Nephron progenitor cell (in vitro differentiated cells): ENCODE measurements around the gene TMPO.
"Not testable (repeated sequence)": the region's sequence is repeated elsewhere in the genome, so short reads cannot be mapped to it uniquely, and the experiment has no call there.

ENCODE experiments used
- DNase-seq: peaks from one replicate; pipeline ENCODE4 v3.0.0; 2021
- H3K27ac Mint-ChIP-seq: 2 replicates; pipeline ENCODE4 v1.8.0; 2021; ENCODE audit warnings: mild to moderate bottlenecking, moderate library complexity, mixed read lengths
- H3K27me3 Mint-ChIP-seq: 2 replicates; pipeline ENCODE4 v1.8.0; 2021; ENCODE audit warnings: mild to moderate bottlenecking, low read depth, mixed read lengths; ENCODE audit not compliant: poor library complexity
- H3K36me3 Mint-ChIP-seq: 2 replicates; pipeline ENCODE4 v1.8.0; 2021; ENCODE audit warnings: low read depth, mixed read lengths
- H3K4me1 Mint-ChIP-seq: 2 replicates; pipeline ENCODE4 v1.8.0; 2021; ENCODE audit warnings: mixed read lengths
- H3K4me3 Mint-ChIP-seq: 2 replicates; pipeline ENCODE4 v1.8.0; 2021; ENCODE audit warnings: mild to moderate bottlenecking, moderate library complexity, mixed read lengths
- H3K9me3 Mint-ChIP-seq: 2 replicates; pipeline ENCODE4 v1.8.0; 2021; ENCODE audit warnings: mild to moderate bottlenecking, moderate library complexity, mixed read lengths
- TF ChIP-seq, protein P1 (sequence below): fragments of 200-600 bp; sonication (generic); IDR thresholded peaks from 2 replicates; pipeline ENCODE4 v1.5.0; 2021; ENCODE audit warnings: antibody characterized with exemption

Gene TMPO

DNA sequence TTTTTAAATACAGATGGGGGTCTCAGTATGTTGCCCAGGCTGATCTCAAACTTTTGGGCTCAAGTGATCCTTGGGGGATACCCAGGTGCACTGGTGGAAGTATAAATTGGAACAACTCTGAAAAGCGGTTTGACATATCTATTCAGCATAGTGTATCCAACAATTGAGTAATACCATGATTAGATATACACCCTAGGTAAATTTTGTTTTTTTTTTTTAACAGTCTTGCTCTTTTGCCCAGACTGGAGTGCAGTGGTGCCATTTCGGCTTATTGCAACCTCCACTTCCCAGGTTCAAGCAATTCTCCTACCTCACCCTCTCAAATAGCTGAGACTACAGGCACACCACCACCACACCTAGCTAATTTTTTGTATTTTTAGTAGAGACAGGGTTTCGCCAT is 46.5 kb downstream of the TMPO start:
- Mint-ChIP-seq H3K27ac (no peak overlapping the region), H3K27me3 (no peaks in the 10 kb centered on the region), H3K4me3 (no peak overlapping the region), H3K4me1 (no peaks in the 10 kb centered on the region), H3K9me3 (no peaks in the 10 kb centered on the region), H3K36me3 (no peaks in the 10 kb centered on the region)
- no peak for DNase-seq
- TF ChIP-seq, protein P1, sequence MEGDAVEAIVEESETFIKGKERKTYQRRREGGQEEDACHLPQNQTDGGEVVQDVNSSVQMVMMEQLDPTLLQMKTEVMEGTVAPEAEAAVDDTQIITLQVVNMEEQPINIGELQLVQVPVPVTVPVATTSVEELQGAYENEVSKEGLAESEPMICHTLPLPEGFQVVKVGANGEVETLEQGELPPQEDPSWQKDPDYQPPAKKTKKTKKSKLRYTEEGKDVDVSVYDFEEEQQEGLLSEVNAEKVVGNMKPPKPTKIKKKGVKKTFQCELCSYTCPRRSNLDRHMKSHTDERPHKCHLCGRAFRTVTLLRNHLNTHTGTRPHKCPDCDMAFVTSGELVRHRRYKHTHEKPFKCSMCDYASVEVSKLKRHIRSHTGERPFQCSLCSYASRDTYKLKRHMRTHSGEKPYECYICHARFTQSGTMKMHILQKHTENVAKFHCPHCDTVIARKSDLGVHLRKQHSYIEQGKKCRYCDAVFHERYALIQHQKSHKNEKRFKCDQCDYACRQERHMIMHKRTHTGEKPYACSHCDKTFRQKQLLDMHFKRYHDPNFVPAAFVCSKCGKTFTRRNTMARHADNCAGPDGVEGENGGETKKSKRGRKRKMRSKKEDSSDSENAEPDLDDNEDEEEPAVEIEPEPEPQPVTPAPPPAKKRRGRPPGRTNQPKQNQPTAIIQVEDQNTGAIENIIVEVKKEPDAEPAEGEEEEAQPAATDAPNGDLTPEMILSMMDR: no peak

DNA sequence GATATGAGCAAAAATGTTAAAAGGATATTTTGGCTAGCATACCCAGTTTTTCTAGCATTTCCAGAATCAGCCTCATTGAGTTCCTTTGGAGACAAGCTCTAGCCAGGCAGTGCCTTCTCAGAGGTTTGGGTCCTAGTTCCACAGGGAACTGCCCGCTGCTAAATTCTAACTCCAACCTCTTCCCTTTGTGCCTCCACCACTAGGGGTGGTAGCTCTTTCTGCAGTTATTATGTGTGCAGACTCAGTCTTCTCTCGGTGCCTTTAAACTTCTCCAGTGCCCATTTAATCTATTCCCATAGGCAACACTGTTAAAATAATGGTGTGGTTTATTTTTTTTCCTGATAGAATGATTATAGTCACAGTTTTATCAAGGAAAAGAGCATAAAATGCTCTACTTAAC is 56.6 kb downstream of the TMPO start:
- Mint-ChIP-seq H3K36me3 (no peaks in the 10 kb centered on the region), H3K4me3 (no peak overlapping the region), H3K4me1 (no peaks in the 10 kb centered on the region), H3K27ac (no peak overlapping the region), H3K27me3 (no peaks in the 10 kb centered on the region), H3K9me3 (peaks cover 13% of the 10 kb centered on the region)
- DNase-seq: no peak
- TF ChIP-seq, protein P1: no peak

DNA sequence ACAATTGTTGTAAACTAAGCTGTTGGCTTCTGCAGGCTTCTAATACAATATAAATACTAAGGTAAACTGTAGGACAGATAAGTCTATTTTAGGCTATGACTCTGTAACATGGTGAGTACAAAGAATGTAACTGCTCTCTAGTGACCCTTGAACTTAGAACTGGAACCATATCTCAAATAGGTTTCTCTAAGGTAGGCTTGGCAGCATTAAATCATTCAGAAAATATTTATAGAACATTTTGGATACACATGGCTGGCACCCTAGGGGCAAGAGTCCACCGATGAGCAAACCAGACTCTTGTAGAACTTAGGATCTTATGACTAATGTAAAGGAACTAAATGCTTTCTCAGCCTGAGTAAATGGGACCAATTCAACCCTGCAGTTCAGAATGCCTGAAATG is 58.7 kb downstream of the TMPO start:
- H3K9me3 Mint-ChIP-seq: peaks cover 13% of the 10 kb centered on the region
- H3K27ac Mint-ChIP-seq: no peak overlapping the region
- no peak for DNase-seq
- H3K36me3 Mint-ChIP-seq: no peaks in the 10 kb centered on the region
- no peaks in the 10 kb centered on the region for H3K27me3 Mint-ChIP-seq
- H3K4me3 Mint-ChIP-seq: no peak overlapping the region
- TF ChIP-seq, protein P1: no peak
- peaks cover 5% of the 10 kb centered on the region for H3K4me1 Mint-ChIP-seq

DNA sequence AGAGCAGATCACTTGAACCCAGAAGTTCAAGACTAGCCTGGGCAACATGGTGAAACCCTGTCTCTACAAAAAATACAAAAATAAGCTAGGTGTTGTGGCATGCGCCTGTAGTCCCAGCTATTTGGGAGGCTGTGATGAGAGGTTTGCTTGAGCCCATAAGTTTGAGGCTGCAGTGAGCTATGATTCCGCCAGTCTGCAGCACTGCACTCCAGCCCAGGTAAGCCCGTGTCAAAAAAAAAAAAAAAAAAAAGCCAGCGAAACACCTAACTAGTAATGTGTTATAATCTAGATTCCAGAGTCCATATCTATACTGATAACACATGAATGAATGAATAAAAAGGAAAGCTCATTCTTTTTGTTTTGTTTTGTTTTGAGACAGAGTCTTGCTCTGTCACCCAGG is 59.6 kb downstream of the TMPO start:
- H3K4me1 Mint-ChIP-seq: peaks cover 7% of the 10 kb centered on the region
- TF ChIP-seq, protein P1: no peak
- no peak for DNase-seq
- no peaks in the 10 kb centered on the region for H3K27me3 Mint-ChIP-seq
- H3K9me3 Mint-ChIP-seq: peaks cover 7% of the 10 kb centered on the region
- H3K27ac Mint-ChIP-seq: no peak overlapping the region
- no peaks in the 10 kb centered on the region for H3K36me3 Mint-ChIP-seq
- H3K4me3 Mint-ChIP-seq: no peak overlapping the region

DNA sequence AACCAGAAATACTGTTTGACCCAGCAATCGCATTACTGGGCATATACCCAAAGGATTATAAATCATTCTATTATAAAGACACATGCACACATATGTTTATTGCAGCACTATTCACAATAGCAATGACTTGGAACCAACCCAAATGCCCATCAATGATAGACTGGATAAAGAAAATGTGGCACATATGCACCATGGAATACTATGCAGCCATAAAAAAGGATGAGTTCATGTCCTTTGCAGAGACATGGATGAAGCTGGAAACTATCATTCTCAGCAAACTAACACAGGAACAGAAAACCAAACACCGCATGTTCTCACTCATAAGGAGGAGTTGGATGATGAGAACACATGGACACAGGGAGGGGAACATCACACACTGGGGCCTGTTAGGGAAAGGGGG is 61.4 kb downstream of the TMPO start:
- H3K36me3 Mint-ChIP-seq, H3K4me3 Mint-ChIP-seq, H3K27me3 Mint-ChIP-seq, H3K9me3 Mint-ChIP-seq, H3K27ac Mint-ChIP-seq, H3K4me1 Mint-ChIP-seq, DNase-seq: not testable (repeated sequence)

DNA sequence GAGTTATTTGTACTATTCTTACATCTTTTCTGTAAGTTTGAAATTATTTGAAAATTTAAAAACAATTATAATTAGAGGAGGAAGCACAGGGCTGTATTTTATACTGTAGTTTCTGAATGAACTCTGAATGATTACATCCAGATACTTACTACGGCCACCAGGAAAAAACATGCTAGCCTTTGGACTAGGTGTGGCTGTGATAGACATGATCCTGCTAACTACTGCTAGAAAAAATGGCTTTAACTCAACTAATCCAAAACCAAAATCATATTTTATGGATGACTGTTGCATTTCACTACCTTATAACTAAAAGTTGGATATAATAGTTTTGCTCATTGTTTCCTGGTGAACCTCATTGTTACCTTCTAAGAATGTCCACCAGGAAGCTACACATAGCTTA is 63.0 kb downstream of the TMPO start:
- Mint-ChIP-seq H3K36me3 (no peaks in the 10 kb centered on the region), H3K27ac (no peak overlapping the region), H3K27me3 (peaks cover 6% of the 10 kb centered on the region), H3K4me3 (no peak overlapping the region), H3K9me3 (peaks cover 7% of the 10 kb centered on the region), H3K4me1 (peaks cover 7% of the 10 kb centered on the region)
- DNase-seq: no peak
- TF ChIP-seq, protein P1: no peak
